VCaP (cell line): ENCODE results near the gene FANCI.

Source experiments
- H3K27ac ChIP-seq: fragments of 450-650 bp; 2 replicates; pipeline ENCODE4 v1.5.1; 2017
- CTCF ChIP-seq: fragments of 450-650 bp; conservative IDR thresholded peaks from 2 replicates; pipeline ENCODE4 v1.5.1; 2017; ENCODE audit warnings: mild to moderate bottlenecking, moderate library complexity

The FANCI gene

GRCh38 chr15:89363770-89364169, 120.0 kb downstream of the FANCI start:
- no peak for TF ChIP-seq CTCF
- H3K27ac ChIP-seq = peak overlapping the region; percentile 25; the same call in 1 of the 2 replicates

GRCh38 chr15:89364341-89364740, 120.6 kb downstream of the FANCI start:
- TF ChIP-seq CTCF = no peak

GRCh38 chr15:89364741-89365450, 121.1 kb downstream of the FANCI start:
- H3K27ac ChIP-seq = peak overlapping the region; percentile 25; the same call in 1 of the 2 replicates
- TF ChIP-seq CTCF = no peak

More at GRCh38 chr15:89364341-89364740, 120.6 kb downstream of the FANCI start:
- peak overlapping the region; percentile 25; the same call in 1 of the 2 replicates for H3K27ac ChIP-seq

GRCh38 chr15:89365462-89366065, 121.8 kb downstream of the FANCI start:
- no peak overlapping the region for H3K27ac ChIP-seq
- no peak for TF ChIP-seq CTCF
